HG02938 (cell line): ENCODE data around the gene RBM5.
"Not testable (repeated sequence)": the region's sequence is repeated elsewhere in the genome, so short reads cannot be mapped to it uniquely, and the experiment has no call there.

Experiments used
- ATAC-seq: cut with Tn5 transposase; IDR thresholded peaks from one replicate; pipeline ENCODE4 v1.9.1; 2021; ENCODE audit warnings: mild to moderate bottlenecking, moderate library complexity; ENCODE audit not compliant: unreplicated experiment

The RBM5 gene

GRCh38 chr3:50088725-50089608 is at the start of gene RBM5:
RBM5 (plus strand) TSS chr3:50088919; CDS start chr3:50090435, 1,516 bp downstream.
- peak; percentile 93 for ATAC-seq

- no peak for ATAC-seq
Observed at GRCh38 chr3:50044976-50045375, 43.7 kb upstream of the RBM5 start.

GRCh38 chr3:50047426-50047825 is 41.3 kb upstream of the RBM5 start:
- no peak for ATAC-seq

- no peak for ATAC-seq
Observed at GRCh38 chr3:50050361-50050760, 38.4 kb upstream of the RBM5 start.

- ATAC-seq, result no peak
Observed at GRCh38 chr3:50057756-50058155, 31.0 kb upstream of the RBM5 start.

- no peak for ATAC-seq
Observed at GRCh38 chr3:50068134-50068533, 20.6 kb upstream of the RBM5 start.

- ATAC-seq, result no peak
Observed at GRCh38 chr3:50078091-50078490, 10.6 kb upstream of the RBM5 start.

- ATAC-seq, result no peak
Observed at GRCh38 chr3:50078622-50079021, 10.1 kb upstream of the RBM5 start.

GRCh38 chr3:50084951-50085350 is 3.8 kb upstream of the RBM5 start:
- ATAC-seq, result not testable (repeated sequence)

- no peak for ATAC-seq
Observed at GRCh38 chr3:50089609-50089945, 858 bp downstream of the RBM5 start.

GRCh38 chr3:50090984-50091383 is 2.3 kb downstream of the RBM5 start:
- no peak for ATAC-seq

- no peak for ATAC-seq
Observed at GRCh38 chr3:50095352-50095998, 6.8 kb downstream of the RBM5 start.

GRCh38 chr3:50100386-50100785 is 11.7 kb downstream of the RBM5 start:
- ATAC-seq, result no peak

- ATAC-seq, result no peak
Observed at GRCh38 chr3:50100956-50101845, 12.5 kb downstream of the RBM5 start.

GRCh38 chr3:50102558-50102957 is 13.8 kb downstream of the RBM5 start:
- ATAC-seq, result no peak

GRCh38 chr3:50111757-50112156 is 23.0 kb downstream of the RBM5 start:
- ATAC-seq, result no peak

- ATAC-seq, result no peak
Observed at GRCh38 chr3:50112462-50112861, 23.7 kb downstream of the RBM5 start.

GRCh38 chr3:50117120-50117519 is 28.4 kb downstream of the RBM5 start:
- ATAC-seq, result no peak

- ATAC-seq, result no peak
Observed at GRCh38 chr3:50118237-50118636, 29.5 kb downstream of the RBM5 start.

GRCh38 chr3:50119786-50120185 is 31.1 kb downstream of the RBM5 start:
- no peak for ATAC-seq

GRCh38 chr3:50120364-50121071 is 31.8 kb downstream of the RBM5 start:
- no peak for ATAC-seq
